ENCODE results near the gene SCYL1. TPM values are rescaled to one million over a fixed set of nuclear protein-coding genes. Genes with fewer than 3 reads are reported as not detected.

SCYL1 gene
- total and polyA plus RNA-seq, 7 donors = 66.9 to 106 (median 87.4) TPM

GRCh38 chr11:65497141-65498041 lies 27.5 kb upstream of the SCYL1 start:
- H3K27ac ChIP-seq = peak overlapping the region; percentile 99
- no peaks in the 10 kb centered on the region for H3K9me3 ChIP-seq
- TF ChIP-seq, protein P1, sequence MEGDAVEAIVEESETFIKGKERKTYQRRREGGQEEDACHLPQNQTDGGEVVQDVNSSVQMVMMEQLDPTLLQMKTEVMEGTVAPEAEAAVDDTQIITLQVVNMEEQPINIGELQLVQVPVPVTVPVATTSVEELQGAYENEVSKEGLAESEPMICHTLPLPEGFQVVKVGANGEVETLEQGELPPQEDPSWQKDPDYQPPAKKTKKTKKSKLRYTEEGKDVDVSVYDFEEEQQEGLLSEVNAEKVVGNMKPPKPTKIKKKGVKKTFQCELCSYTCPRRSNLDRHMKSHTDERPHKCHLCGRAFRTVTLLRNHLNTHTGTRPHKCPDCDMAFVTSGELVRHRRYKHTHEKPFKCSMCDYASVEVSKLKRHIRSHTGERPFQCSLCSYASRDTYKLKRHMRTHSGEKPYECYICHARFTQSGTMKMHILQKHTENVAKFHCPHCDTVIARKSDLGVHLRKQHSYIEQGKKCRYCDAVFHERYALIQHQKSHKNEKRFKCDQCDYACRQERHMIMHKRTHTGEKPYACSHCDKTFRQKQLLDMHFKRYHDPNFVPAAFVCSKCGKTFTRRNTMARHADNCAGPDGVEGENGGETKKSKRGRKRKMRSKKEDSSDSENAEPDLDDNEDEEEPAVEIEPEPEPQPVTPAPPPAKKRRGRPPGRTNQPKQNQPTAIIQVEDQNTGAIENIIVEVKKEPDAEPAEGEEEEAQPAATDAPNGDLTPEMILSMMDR (IDR thresholded peaks at IDR 0.05) = no peak
- WGBS, 3 donors = 0 to 1% (median 0%) methylated on average over 38 to 61 of the region's 61 CpGs
- DNase-seq (peak; percentile 99), ATAC-seq (peak; percentile 75 to 81 (median 76))
- peak overlapping the region; percentile 92 for H3K4me3 ChIP-seq
- H3K4me1 ChIP-seq = peaks cover 43% of the 10 kb centered on the region
- H3K36me3 ChIP-seq (ENCODE audit: insufficient read depth in 1 of 2, low read depth in 1 of 2) = peaks cover 2 to 27% of the 10 kb centered on the region in 2 donors
- H3K27me3 ChIP-seq (ENCODE audit: insufficient read depth in 3 of 3, low read length in 2 of 3) = no peaks in the 10 kb centered on the region
- intact Hi-C loops (cut with DNase I) = loop anchor here (1.0 to 2.0 kb wide), 3 partner anchors 75 to 79 kb away; partner anchors contain the start of gene NEAT1 (in 1 of the 2)

- DNase-seq = peak; percentile 44 to 74
These were observed 26.7 kb upstream of the SCYL1 start for GRCh38 chr11:65498042-65498726.

GRCh38 chr11:65498727-65498976 lies 26.2 kb upstream of the SCYL1 start:
- peaks cover 31% of the 10 kb centered on the region for H3K4me1 ChIP-seq
- TF ChIP-seq, protein P1 (IDR thresholded peaks at IDR 0.05) = no peak
- DNase-seq = no peak

More at GRCh38 chr11:65498042-65498726, 26.7 kb upstream of the SCYL1 start:
- intact Hi-C loops (cut with DNase I) = loop anchor here (1.0 to 2.0 kb wide), 2 partner anchors 75 to 77 kb away; partner anchors contain the start of gene NEAT1 (in 1 of the 2)
- Histone ChIP-seq H3K27ac (peak overlapping the region; percentile 99), H3K36me3 (ENCODE audit: insufficient read depth in 1 of 2, low read depth in 1 of 2) (peaks cover 2 to 35% of the 10 kb centered on the region in 2 donors), H3K9me3 (no peaks in the 10 kb centered on the region), H3K4me1 (peaks cover 35% of the 10 kb centered on the region), H3K4me3 (peak overlapping the region; percentile 92), H3K27me3 (ENCODE audit: insufficient read depth in 3 of 3, low read length in 2 of 3) (no peaks in the 10 kb centered on the region)
- ATAC-seq = peak; percentile 17 to 46 (median 20)
- TF ChIP-seq, protein P1 (IDR thresholded peaks at IDR 0.05) = no peak
- WGBS, 3 donors = 1 to 2% (median 1%) methylated on average over 24 of the region's 24 CpGs

DNA sequence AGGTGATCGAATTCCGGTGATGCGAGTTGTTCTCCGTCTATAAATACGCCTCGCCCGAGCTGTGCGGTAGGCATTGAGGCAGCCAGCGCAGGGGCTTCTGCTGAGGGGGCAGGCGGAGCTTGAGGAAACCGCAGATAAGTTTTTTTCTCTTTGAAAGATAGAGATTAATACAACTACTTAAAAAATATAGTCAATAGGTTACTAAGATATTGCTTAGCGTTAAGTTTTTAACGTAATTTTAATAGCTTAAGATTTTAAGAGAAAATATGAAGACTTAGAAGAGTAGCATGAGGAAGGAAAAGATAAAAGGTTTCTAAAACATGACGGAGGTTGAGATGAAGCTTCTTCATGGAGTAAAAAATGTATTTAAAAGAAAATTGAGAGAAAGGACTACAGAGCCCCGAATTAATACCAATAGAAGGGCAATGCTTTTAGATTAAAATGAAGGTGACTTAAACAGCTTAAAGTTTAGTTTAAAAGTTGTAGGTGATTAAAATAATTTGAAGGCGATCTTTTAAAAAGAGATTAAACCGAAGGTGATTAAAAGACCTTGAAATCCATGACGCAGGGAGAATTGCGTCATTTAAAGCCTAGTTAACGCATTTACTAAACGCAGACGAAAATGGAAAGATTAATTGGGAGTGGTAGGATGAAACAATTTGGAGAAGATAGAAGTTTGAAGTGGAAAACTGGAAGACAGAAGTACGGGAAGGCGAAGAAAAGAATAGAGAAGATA lies 25.7 kb upstream of the SCYL1 start, which contains the start of gene MALAT1:
Gene MALAT1, plus strand, starts transcription at position 69 of the 736 bp plus-strand sequence.
- TF ChIP-seq, protein P1 (IDR thresholded peaks at IDR 0.05) = no peak

More at GRCh38 chr11:65498727-65498976, 26.2 kb upstream of the SCYL1 start:
- ATAC-seq = no peak
- WGBS, 3 donors = 0 to 1% (median 0%) methylated on average over 6 of the region's 6 CpGs
- Histone ChIP-seq H3K36me3 (ENCODE audit: insufficient read depth in 1 of 2, low read depth in 1 of 2) (peaks cover 2 to 40% of the 10 kb centered on the region in 2 donors), H3K4me3 (peak overlapping the region; percentile 92), H3K27ac (peak overlapping the region; percentile 99), H3K9me3 (no peaks in the 10 kb centered on the region), H3K27me3 (ENCODE audit: insufficient read depth in 3 of 3, low read length in 2 of 3) (no peaks in the 10 kb centered on the region)
- intact Hi-C loops (cut with DNase I) = loop anchor here (1.0 to 2.0 kb wide), 2 partner anchors 76 to 77 kb away; partner anchors contain the start of gene NEAT1 (in 1 of the 2)

More for the DNA sequence above, 25.7 kb upstream of the SCYL1 start, which contains the start of gene MALAT1:
- 0% methylated on average over 24 of the region's 24 CpGs for WGBS, 3 donors
- H3K4me1 ChIP-seq = peaks cover 27% of the 10 kb centered on the region
- H3K36me3 ChIP-seq (ENCODE audit: insufficient read depth in 1 of 2, low read depth in 1 of 2) = peaks cover 2 to 45% of the 10 kb centered on the region in 2 donors
- peak within 1 kb of the TSS; percentile 99 for H3K27ac ChIP-seq
- no peaks in the 10 kb centered on the region for H3K27me3 ChIP-seq (ENCODE audit: insufficient read depth in 3 of 3, low read length in 2 of 3)
- intact Hi-C loops (cut with DNase I) = loop anchor here (1.0 to 2.0 kb wide), 2 partner anchors 76 to 78 kb away; partner anchors contain the start of gene NEAT1 (in 1 of the 2)
- DNase-seq (peak; percentile 92 to 96), ATAC-seq (peak in 3 of 4 donors; percentile 16 to 49 (median 27))
- peak within 1 kb of the TSS; percentile 92 for H3K4me3 ChIP-seq
- H3K9me3 ChIP-seq = no peaks in the 10 kb centered on the region

All from psoas muscle (tissue), 8 donors.